Measurements from ENCODE around the gene TMEM190. TPM values are rescaled to one million over a fixed set of nuclear protein-coding genes. Genes with fewer than 3 reads are reported as not detected.

The TMEM190 gene
- total and polyA plus RNA-seq, 9 of the 15 experiments (the other 6 are each of a cell fraction or from before 2014, with no cell fraction given): not detected

- peak within 1 kb of the TSS; percentile 77 for H3K4me3 ChIP-seq
- H3K4me1 ChIP-seq (replicated peaks in 1 of 2; ENCODE audit: control insufficient read depth in 2 of 2, insufficient read depth in 2 of 2, low read length in 2 of 2): peaks cover 54 to 66% of the 10 kb centered on the region in 2 experiments
- no peaks in the 10 kb centered on the region; the same call in 1 of the 2 replicates for H3K9me3 ChIP-seq (replicated peaks; ENCODE audit: control insufficient read depth, insufficient read depth, low read depth, low read length)
- in situ Hi-C loops (cut with MboI): no loop called here
- intact Hi-C loops (cut with micrococcal nuclease): loop anchor here (2.0 to 5.0 kb wide), 3 partner anchors 66 to 169 kb away; no protein-coding TSS in a partner anchor
- no peaks in the 10 kb centered on the region for H3K27me3 ChIP-seq (ENCODE audit: control insufficient read depth in 2 of 2, insufficient read depth in 2 of 2, low read length in 2 of 2)
- peaks cover 49% of the 10 kb centered on the region for H4K20me1 ChIP-seq (replicated peaks; ENCODE audit: control insufficient read depth, insufficient read depth, low read length)
- H3K9ac ChIP-seq (ENCODE audit: insufficient read depth in 1 of 2, low read depth in 2 of 2, low read length in 2 of 2): peak within 1 kb of the TSS; percentile 94 to 98
- H3K4me2 ChIP-seq (ENCODE audit: insufficient read depth, low read length): peak within 1 kb of the TSS; percentile 94
- peak within 1 kb of the TSS; percentile 99 for H2AFZ ChIP-seq (ENCODE audit: low read depth, low read length)
- peaks cover 17% of the 10 kb centered on the region for H3K9me1 ChIP-seq (ENCODE audit: control insufficient read depth, insufficient read depth, low read length)
- FAIRE-seq (peak; percentile 99), ATAC-seq (peak; percentile 80), DNase-seq (ENCODE audit: extremely low read depth in 1 of 4, low spot score in 3 of 4) (peak; percentile 85 to 99 (median 91))
- ChIA-PET CTCF (ENCODE audit: low intra/inter-chr PET ratio) (no interaction called here), POLR2A (interaction anchor here (0.6 to 12.9 kb wide), 7 partner anchors 9 to 251 kb away, joined by 3 to 195 read pairs (median 3); partner anchors contain the start of gene UBE2S)
- H3K27ac ChIP-seq (ENCODE audit: extremely low read depth, low read depth, low read length): peak within 1 kb of the TSS; percentile 97
- peaks cover 73% of the 10 kb centered on the region for H3K79me2 ChIP-seq (ENCODE audit: control insufficient read depth, insufficient read depth, low read length)
- under 1% methylated on average over 67 of the region's 68 CpGs for WGBS (ENCODE audit: insufficient coverage, low coverage, missing lambda C conversion rate)
- peaks cover 50% of the 10 kb centered on the region for H3K36me3 ChIP-seq (ENCODE audit: control insufficient read depth, insufficient read depth, low read length)
- BruUV-seq (replicated peaks): TSS peak; percentile 74
- no peak for TF ChIP-seq MITF (IDR thresholded peaks at IDR 0.05)
- TF ChIP-seq ZFX (CRISPR knock-in tag; IDR thresholded peaks at IDR 0.05): no peak
- TF ChIP-seq ZNF184 (CRISPR knock-in tag; IDR thresholded peaks at IDR 0.05): no peak
- TF ChIP-seq FOXK1 (CRISPR knock-in tag; IDR thresholded peaks at IDR 0.05; ENCODE audit: borderline replicate concordance): 0 out of 2 replicates have a peak, but pooled peaks have one; percentile 47
- TF ChIP-seq ZNF407 (IDR thresholded peaks at IDR 0.05; ENCODE audit: low read depth): no peak
- no peak for TF ChIP-seq CTCF (IDR thresholded peaks at IDR 0.05 in 2 of 3, conservative IDR thresholded peaks at IDR 0.05 in 1 of 3; ENCODE audit: insufficient read depth in 2 of 3, low read depth in 1 of 3, low read length in 3 of 3)
- TF ChIP-seq ZNF174 (CRISPR knock-in tag; IDR thresholded peaks at IDR 0.05): no peak
- no peak for TF ChIP-seq EZH2 (IDR thresholded peaks at IDR 0.05; ENCODE audit: borderline replicate concordance, low read depth, low read length)
Observed at GRCh38 chr19:55385724-55386492, 9.3 kb downstream of the TMEM190 start, which contains the start of gene RPL28. Gene RPL28, plus strand, starts transcription at chr19:55385932. Its CDS starts 426 bp downstream, at chr19:55386358.

All from K562 (cell line).